Measurements from ENCODE around the gene ARHGEF12. TPM values are rescaled to one million over a fixed set of nuclear protein-coding genes. Genes with fewer than 3 reads are reported as not detected.

ARHGEF12 gene
- total RNA-seq, 2 donors from 2014 or later = 113 to 132 TPM

DNA sequence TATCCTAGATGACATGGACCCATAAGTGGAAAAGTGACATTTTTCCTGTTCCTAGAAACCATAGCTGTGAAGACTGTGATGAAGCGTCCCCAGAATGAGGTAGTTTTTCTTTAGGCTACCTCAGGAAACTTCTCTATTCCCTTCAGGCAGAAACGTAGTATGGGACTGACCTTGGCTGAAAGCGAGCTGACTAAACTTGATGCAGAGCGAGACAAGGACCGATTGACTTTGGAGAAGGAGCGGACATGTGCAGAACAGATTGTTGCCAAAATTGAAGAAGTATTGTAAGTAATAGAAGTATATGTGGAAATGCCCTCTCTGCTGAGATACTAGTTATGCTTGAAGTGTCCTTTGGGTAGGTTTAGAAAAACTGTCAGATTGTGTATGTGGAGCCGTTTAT lies 110.6 kb downstream of the ARHGEF12 start:
- Histone ChIP-seq H3K4me1 (ENCODE audit: control insufficient read depth in 1 of 2, low read depth in 2 of 2) (no peaks in the 10 kb centered on the region), H3K9me3 (no peaks in the 10 kb centered on the region), H3K36me3 (peaks cover 52% of the 10 kb centered on the region), H3K4me3 (no peak overlapping the region), H3K27me3 (replicated peaks; ENCODE audit: insufficient read depth) (no peaks in the 10 kb centered on the region), H3K27ac (no peak overlapping the region)
- TF ChIP-seq, protein P1, sequence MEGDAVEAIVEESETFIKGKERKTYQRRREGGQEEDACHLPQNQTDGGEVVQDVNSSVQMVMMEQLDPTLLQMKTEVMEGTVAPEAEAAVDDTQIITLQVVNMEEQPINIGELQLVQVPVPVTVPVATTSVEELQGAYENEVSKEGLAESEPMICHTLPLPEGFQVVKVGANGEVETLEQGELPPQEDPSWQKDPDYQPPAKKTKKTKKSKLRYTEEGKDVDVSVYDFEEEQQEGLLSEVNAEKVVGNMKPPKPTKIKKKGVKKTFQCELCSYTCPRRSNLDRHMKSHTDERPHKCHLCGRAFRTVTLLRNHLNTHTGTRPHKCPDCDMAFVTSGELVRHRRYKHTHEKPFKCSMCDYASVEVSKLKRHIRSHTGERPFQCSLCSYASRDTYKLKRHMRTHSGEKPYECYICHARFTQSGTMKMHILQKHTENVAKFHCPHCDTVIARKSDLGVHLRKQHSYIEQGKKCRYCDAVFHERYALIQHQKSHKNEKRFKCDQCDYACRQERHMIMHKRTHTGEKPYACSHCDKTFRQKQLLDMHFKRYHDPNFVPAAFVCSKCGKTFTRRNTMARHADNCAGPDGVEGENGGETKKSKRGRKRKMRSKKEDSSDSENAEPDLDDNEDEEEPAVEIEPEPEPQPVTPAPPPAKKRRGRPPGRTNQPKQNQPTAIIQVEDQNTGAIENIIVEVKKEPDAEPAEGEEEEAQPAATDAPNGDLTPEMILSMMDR (IDR thresholded peaks at IDR 0.05) = no peak
- no peak for DNase-seq (ENCODE audit: low spot score)
- ATAC-seq (ENCODE audit: insufficient number of reproducible peaks, low FRiP score, low read depth) = no peak

GRCh38 chr11:120448240-120448639 lies 112.0 kb downstream of the ARHGEF12 start:
- no peaks in the 10 kb centered on the region for H3K4me1 ChIP-seq (ENCODE audit: control insufficient read depth in 1 of 2, low read depth in 2 of 2)
- H3K27me3 ChIP-seq (replicated peaks; ENCODE audit: insufficient read depth) = no peaks in the 10 kb centered on the region
- no peak for DNase-seq (ENCODE audit: low spot score)
- H3K27ac ChIP-seq = no peak overlapping the region
- peaks cover 55% of the 10 kb centered on the region for H3K36me3 ChIP-seq
- TF ChIP-seq, protein P1 (IDR thresholded peaks at IDR 0.05) = no peak
- no peak for ATAC-seq (ENCODE audit: insufficient number of reproducible peaks, low FRiP score, low read depth)
- H3K9me3 ChIP-seq = no peaks in the 10 kb centered on the region
- H3K4me3 ChIP-seq = no peak overlapping the region

- TF ChIP-seq, protein P1 (IDR thresholded peaks at IDR 0.05) = no peak
- H3K27me3 ChIP-seq (replicated peaks; ENCODE audit: insufficient read depth) = no peaks in the 10 kb centered on the region
- no peak overlapping the region for H3K27ac ChIP-seq
- DNase-seq (ENCODE audit: low spot score) (no peak), ATAC-seq (ENCODE audit: insufficient number of reproducible peaks, low FRiP score, low read depth) (no peak)
- no peaks in the 10 kb centered on the region for H3K9me3 ChIP-seq
- no peaks in the 10 kb centered on the region for H3K4me1 ChIP-seq (ENCODE audit: control insufficient read depth in 1 of 2, low read depth in 2 of 2)
- H3K4me3 ChIP-seq = no peak overlapping the region
- peaks cover 48% of the 10 kb centered on the region for H3K36me3 ChIP-seq
Observed at GRCh38 chr11:120455487-120455886, 119.3 kb downstream of the ARHGEF12 start.

GRCh38 chr11:120457996-120458395 lies 121.8 kb downstream of the ARHGEF12 start:
- H3K4me3 ChIP-seq = no peak overlapping the region
- TF ChIP-seq, protein P1 (IDR thresholded peaks at IDR 0.05) = no peak
- no peaks in the 10 kb centered on the region for H3K27me3 ChIP-seq (replicated peaks; ENCODE audit: insufficient read depth)
- no peaks in the 10 kb centered on the region for H3K4me1 ChIP-seq (ENCODE audit: control insufficient read depth in 1 of 2, low read depth in 2 of 2)
- DNase-seq (ENCODE audit: low spot score) = no peak
- H3K27ac ChIP-seq = no peak overlapping the region
- no peak for ATAC-seq (ENCODE audit: insufficient number of reproducible peaks, low FRiP score, low read depth)
- no peaks in the 10 kb centered on the region for H3K9me3 ChIP-seq
- H3K36me3 ChIP-seq = peaks cover 50% of the 10 kb centered on the region

DNA sequence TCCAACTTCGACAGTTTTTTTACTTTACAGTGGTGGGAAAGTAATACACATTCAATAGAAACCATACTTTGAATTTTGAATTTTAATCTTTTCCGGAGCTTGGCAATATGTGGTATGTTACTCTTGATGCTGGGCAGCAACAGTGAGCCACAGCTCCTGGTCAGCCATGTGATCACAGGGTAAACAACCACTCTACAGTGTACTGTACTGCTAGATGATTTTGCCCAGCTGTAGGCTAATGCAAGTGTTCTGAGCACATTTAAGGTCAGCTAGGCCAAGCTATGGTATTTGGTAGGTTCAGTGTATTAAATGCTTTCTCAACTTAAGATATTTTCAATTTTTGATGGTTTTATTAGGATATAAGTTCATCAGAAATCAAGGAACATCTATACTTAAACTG lies 126.6 kb downstream of the ARHGEF12 start:
- ATAC-seq (ENCODE audit: insufficient number of reproducible peaks, low FRiP score, low read depth) (no peak), DNase-seq (ENCODE audit: low spot score) (no peak)
- H3K27ac ChIP-seq = no peak overlapping the region
- H3K27me3 ChIP-seq (replicated peaks; ENCODE audit: insufficient read depth) = no peaks in the 10 kb centered on the region
- H3K4me1 ChIP-seq (ENCODE audit: control insufficient read depth in 1 of 2, low read depth in 2 of 2) = no peaks in the 10 kb centered on the region
- no peaks in the 10 kb centered on the region for H3K9me3 ChIP-seq
- TF ChIP-seq, protein P1 (IDR thresholded peaks at IDR 0.05) = no peak
- H3K36me3 ChIP-seq = peaks cover 49% of the 10 kb centered on the region
- H3K4me3 ChIP-seq = no peak overlapping the region
